Breast epithelium (tissue), 4 donors: Measurements from ENCODE around the gene ARRDC2. TPM values are rescaled to one million over a fixed set of nuclear protein-coding genes. Genes with fewer than 3 reads are reported as not detected.

Experiments used
- DNase-seq, 2 donors: peaks; one replicate each; pipeline ENCODE4 v3.0.0-alpha.2; 2019; ENCODE audit warnings: low spot score in 2 of 2
- H3K27ac ChIP-seq, 2 donors: fragments of 200-600 bp; sonication (generic) in 1 of 2; one replicate each; pipeline ENCODE4 v1.5.1; 2016 to 2019; ENCODE audit warnings: mild to moderate bottlenecking in 1 of 2
- H3K27me3 ChIP-seq, 2 donors: fragments of 200-600 bp; sonication (generic) in 1 of 2; one replicate each; pipeline versions ENCODE4 v1.5.1 to v1.6.0; 2017 to 2019; ENCODE audit warnings: control low read depth in 1 of 2, mild to moderate bottlenecking in 1 of 2
- H3K36me3 ChIP-seq: fragments of 200-600 bp; one replicate; pipeline ENCODE4 v1.5.1; 2019
- H3K4me1 ChIP-seq, 2 donors: fragments of 200-600 bp; sonication (generic); one replicate each; pipeline ENCODE4 v1.5.1; 2016 to 2019; ENCODE audit warnings: control low read depth in 1 of 2
- H3K4me3 ChIP-seq, 3 donors: fragments of 200-600 bp; sonication (generic); 1 replicate in 2 of 3; 2 replicates in 1 of 3; pipeline ENCODE4 v1.5.1; 2016 to 2019; ENCODE audit warnings: mild to moderate bottlenecking in 3 of 3, moderate library complexity in 2 of 3
- H3K9me3 ChIP-seq, 2 donors: fragments of 200-600 bp; sonication (generic) in 1 of 2; one replicate each; pipeline ENCODE4 v1.5.1; 2016 to 2019; ENCODE audit warnings: control low read depth in 1 of 2
- CTCF ChIP-seq, 3 donors: fragments of 450-650 bp; IDR thresholded peaks; one replicate each; pipeline ENCODE4 v1.5.1; 2016 to 2017; ENCODE audit warnings: antibody characterized with exemption in 3 of 3, mild to moderate bottlenecking in 3 of 3, moderate library complexity in 3 of 3
- POLR2A ChIP-seq: fragments of 450-650 bp; IDR thresholded peaks from one replicate; pipeline ENCODE4 v1.6.1; 2016; ENCODE audit warnings: antibody characterized with exemption, mild to moderate bottlenecking, moderate library complexity
- POLR2AphosphoS5 ChIP-seq, 3 donors: sonication (generic); formaldehyde crosslinking; IDR thresholded peaks; one replicate each; pipeline ENCODE4 v1.6.1; 2017; ENCODE audit warnings: antibody characterized with exemption in 3 of 3
- intact Hi-C: fragments of 100-400 bp; cut with DNase I; formaldehyde crosslinking; loops from one replicate; pipeline ENCODE4 v1.15.1; 2023; ENCODE audit warnings: low total_unique reads
- total RNA-seq, 3 donors: library from RNA; depleted of rRNA; stranded (reverse); fragments of >200 nt; gene quantifications; one replicate each; pipeline ENCODE4 v1.1.0, GENCODE V29; 2016

The ARRDC2 gene
- total RNA-seq, 3 donors from 2014 or later, result 49.4 to 89.3 (median 53.4) TPM

- peak overlapping the region in 2 of 3 donors; percentile 11 to 30 for H3K4me3 ChIP-seq
- intact Hi-C loops, result no loop called here
- no peaks in the 10 kb centered on the region for H3K27me3 ChIP-seq
- DNase-seq, result no peak
- H3K9me3 ChIP-seq, result no peaks in the 10 kb centered on the region
- peak overlapping the region; percentile 29 to 77 for H3K27ac ChIP-seq
- no peaks in the 10 kb centered on the region for H3K36me3 ChIP-seq
- TF ChIP-seq POLR2A, result no peak
- TF ChIP-seq CTCF (IDR thresholded peaks at IDR 0.05), result no peak
- no peak for TF ChIP-seq POLR2AphosphoS5 (IDR thresholded peaks at IDR 0.05)
- H3K4me1 ChIP-seq, result peaks cover 0 to 4% of the 10 kb centered on the region in 2 donors
Measured at GRCh38 chr19:18051887-18052286, 43.9 kb downstream of the ARRDC2 start.

- DNase-seq, result no peak
- Histone ChIP-seq H3K27ac (peak overlapping the region in 1 of 2 donors; percentile 11), H3K4me3 (no peak overlapping the region), H3K4me1 (peaks cover 0 to 4% of the 10 kb centered on the region in 2 donors), H3K9me3 (no peaks in the 10 kb centered on the region), H3K36me3 (no peaks in the 10 kb centered on the region), H3K27me3 (no peaks in the 10 kb centered on the region)
- intact Hi-C loops, result no loop called here
- no peak for TF ChIP-seq CTCF (IDR thresholded peaks at IDR 0.05)
- no peak for TF ChIP-seq POLR2A
- TF ChIP-seq POLR2AphosphoS5 (IDR thresholded peaks at IDR 0.05), result no peak
Measured at GRCh38 chr19:18053576-18054219, 45.7 kb downstream of the ARRDC2 start.

- intact Hi-C loops, result loop anchor here (5.0 kb wide), 1 partner anchor 49 kb away; the partner anchor contains the start of gene ARRDC2
- Histone ChIP-seq H3K9me3 (no peaks in the 10 kb centered on the region), H3K4me3 (no peak overlapping the region), H3K27me3 (no peaks in the 10 kb centered on the region), H3K27ac (no peak overlapping the region), H3K4me1 (peaks cover 0 to 4% of the 10 kb centered on the region in 2 donors), H3K36me3 (no peaks in the 10 kb centered on the region)
- no peak for TF ChIP-seq CTCF (IDR thresholded peaks at IDR 0.05)
- TF ChIP-seq POLR2AphosphoS5 (IDR thresholded peaks at IDR 0.05), result no peak
- TF ChIP-seq POLR2A, result no peak
- DNase-seq, result no peak
Measured at GRCh38 chr19:18055967-18056366, 48.0 kb downstream of the ARRDC2 start.

- Histone ChIP-seq H3K36me3 (no peaks in the 10 kb centered on the region), H3K27me3 (no peaks in the 10 kb centered on the region), H3K4me3 (no peak overlapping the region), H3K27ac (peak overlapping the region; percentile 61 to 84), H3K9me3 (no peaks in the 10 kb centered on the region), H3K4me1 (no peaks in the 10 kb centered on the region)
- DNase-seq, result no peak
- intact Hi-C loops, result loop anchor here (5.0 kb wide), 1 partner anchor 50 kb away; the partner anchor contains the start of gene ARRDC2
- TF ChIP-seq POLR2AphosphoS5 (IDR thresholded peaks at IDR 0.05) (no peak), POLR2A (no peak), CTCF (IDR thresholded peaks at IDR 0.05) (no peak)
Measured at GRCh38 chr19:18057557-18057956, 49.6 kb downstream of the ARRDC2 start.

- Histone ChIP-seq H3K9me3 (no peaks in the 10 kb centered on the region), H3K36me3 (no peaks in the 10 kb centered on the region), H3K27ac (peak overlapping the region; percentile 61 to 84), H3K4me1 (no peaks in the 10 kb centered on the region), H3K4me3 (peak overlapping the region; percentile 11 to 29 (median 26)), H3K27me3 (no peaks in the 10 kb centered on the region)
- TF ChIP-seq CTCF (IDR thresholded peaks at IDR 0.05), result peak; percentile 94 to 99 (median 97)
- no peak for TF ChIP-seq POLR2A
- peak in 1 of 3 donors; percentile 67 for TF ChIP-seq POLR2AphosphoS5 (IDR thresholded peaks at IDR 0.05)
- intact Hi-C loops, result loop anchor here (5.0 kb wide), 1 partner anchor 51 kb away; the partner anchor contains the start of gene ARRDC2
- DNase-seq, result peak; percentile 63 to 83
Measured at GRCh38 chr19:18058208-18059009, 50.4 kb downstream of the ARRDC2 start.
